Measurements from ENCODE around the gene CD80. TPM values are rescaled to one million over a fixed set of nuclear protein-coding genes. Genes with fewer than 3 reads are reported as not detected.

The CD80 gene
- total and polyA plus RNA-seq, 9 donors: 0.07 to 0.73 (median 0.26) TPM; not detected in 1

DNA sequence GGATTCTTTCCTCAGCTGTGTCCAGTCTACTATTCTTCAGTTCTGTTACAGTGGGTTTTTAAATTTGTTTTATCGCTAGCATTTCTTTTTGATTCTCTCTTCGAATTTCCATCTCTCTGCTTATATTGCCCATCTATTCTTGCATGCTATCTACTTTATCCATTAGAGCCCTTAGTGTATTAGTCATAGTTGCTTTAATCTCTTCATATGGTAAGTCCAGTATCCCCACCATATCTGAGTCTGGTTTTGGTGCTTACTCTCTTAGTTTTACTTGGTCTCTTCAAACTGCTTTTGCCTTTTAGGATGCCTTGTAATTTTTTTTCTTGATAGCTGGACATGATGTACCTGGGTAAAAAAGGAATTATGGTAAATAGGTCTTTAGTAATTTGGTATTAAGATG is 52.0 kb downstream of the CD80 start:
- intact Hi-C loops (cut with DNase I): no loop called here
- no peak for TF ChIP-seq EP300 (IDR thresholded peaks at IDR 0.05)
- Histone ChIP-seq H3K4me1 (ENCODE audit: insufficient read depth) (no peaks in the 10 kb centered on the region), H3K9me3 (no peaks in the 10 kb centered on the region), H3K4me3 (no peak overlapping the region), H3K27ac (no peak overlapping the region), H3K27me3 (no peaks in the 10 kb centered on the region), H3K36me3 (no peaks in the 10 kb centered on the region)
- 95 to 97% (median 95%) methylated on average over 2 of the region's 2 CpGs for WGBS, 3 donors
- DNase-seq: no peak

DNA sequence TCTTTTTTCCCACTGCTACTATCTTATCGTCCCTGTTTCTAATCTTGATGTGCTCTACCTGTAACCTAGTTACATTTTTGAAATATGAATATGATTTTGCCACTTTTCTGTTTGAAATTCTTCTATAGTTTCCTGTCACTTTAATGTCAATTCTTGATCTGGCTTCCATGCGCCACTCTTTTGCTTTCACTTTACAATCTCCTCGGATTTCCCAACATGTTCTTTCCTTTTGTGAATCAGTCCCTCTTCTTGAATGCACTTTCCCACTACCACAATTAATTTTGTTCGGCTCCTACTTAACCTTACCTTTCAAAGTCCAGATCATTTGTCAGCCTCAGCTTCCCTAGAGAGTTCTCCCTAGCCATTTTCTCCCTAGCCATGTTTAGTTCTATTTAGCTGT is 52.8 kb downstream of the CD80 start:
- H3K27me3 ChIP-seq: no peaks in the 10 kb centered on the region
- intact Hi-C loops (cut with DNase I): no loop called here
- H3K9me3 ChIP-seq: no peaks in the 10 kb centered on the region
- H3K36me3 ChIP-seq: no peaks in the 10 kb centered on the region
- no peak overlapping the region for H3K27ac ChIP-seq
- H3K4me3 ChIP-seq: no peak overlapping the region
- no peak for TF ChIP-seq POLR2A (IDR thresholded peaks at IDR 0.05)
- no peak for TF ChIP-seq EP300 (IDR thresholded peaks at IDR 0.05)
- TF ChIP-seq, protein P1, sequence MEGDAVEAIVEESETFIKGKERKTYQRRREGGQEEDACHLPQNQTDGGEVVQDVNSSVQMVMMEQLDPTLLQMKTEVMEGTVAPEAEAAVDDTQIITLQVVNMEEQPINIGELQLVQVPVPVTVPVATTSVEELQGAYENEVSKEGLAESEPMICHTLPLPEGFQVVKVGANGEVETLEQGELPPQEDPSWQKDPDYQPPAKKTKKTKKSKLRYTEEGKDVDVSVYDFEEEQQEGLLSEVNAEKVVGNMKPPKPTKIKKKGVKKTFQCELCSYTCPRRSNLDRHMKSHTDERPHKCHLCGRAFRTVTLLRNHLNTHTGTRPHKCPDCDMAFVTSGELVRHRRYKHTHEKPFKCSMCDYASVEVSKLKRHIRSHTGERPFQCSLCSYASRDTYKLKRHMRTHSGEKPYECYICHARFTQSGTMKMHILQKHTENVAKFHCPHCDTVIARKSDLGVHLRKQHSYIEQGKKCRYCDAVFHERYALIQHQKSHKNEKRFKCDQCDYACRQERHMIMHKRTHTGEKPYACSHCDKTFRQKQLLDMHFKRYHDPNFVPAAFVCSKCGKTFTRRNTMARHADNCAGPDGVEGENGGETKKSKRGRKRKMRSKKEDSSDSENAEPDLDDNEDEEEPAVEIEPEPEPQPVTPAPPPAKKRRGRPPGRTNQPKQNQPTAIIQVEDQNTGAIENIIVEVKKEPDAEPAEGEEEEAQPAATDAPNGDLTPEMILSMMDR (IDR thresholded peaks at IDR 0.05): no peak
- H3K4me1 ChIP-seq (ENCODE audit: insufficient read depth): no peaks in the 10 kb centered on the region
- WGBS, 3 donors: 88 to 91% (median 90%) methylated on average over 4 of the region's 4 CpGs
- no peak for DNase-seq

DNA sequence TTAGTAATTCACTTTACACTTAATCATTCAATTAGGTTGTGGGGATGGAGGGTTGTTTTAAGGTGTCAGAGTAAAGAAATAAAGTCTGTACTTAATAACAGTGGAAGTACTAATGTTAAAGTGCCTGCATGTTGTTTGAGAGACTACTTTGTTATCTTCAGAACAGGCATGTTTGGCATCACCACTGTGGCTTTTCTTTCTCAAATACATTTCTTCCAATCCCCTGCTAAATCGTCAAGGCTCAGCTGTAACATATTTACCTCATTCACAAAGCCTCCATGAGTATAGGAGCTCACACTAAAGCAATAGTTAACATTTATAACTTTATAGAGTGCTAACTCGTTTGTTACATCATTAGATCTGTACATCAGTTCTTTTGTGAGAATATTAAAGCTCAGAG is 58.5 kb downstream of the CD80 start:
- H3K36me3 ChIP-seq: no peaks in the 10 kb centered on the region
- H3K4me1 ChIP-seq (ENCODE audit: insufficient read depth): peaks cover 8% of the 10 kb centered on the region
- no peak overlapping the region for H3K27ac ChIP-seq
- intact Hi-C loops (cut with DNase I): no loop called here
- H3K9me3 ChIP-seq: no peaks in the 10 kb centered on the region
- H3K27me3 ChIP-seq: no peaks in the 10 kb centered on the region
- TF ChIP-seq, protein P1 (IDR thresholded peaks at IDR 0.05): no peak
- TF ChIP-seq POLR2A (IDR thresholded peaks at IDR 0.05): no peak
- TF ChIP-seq EP300 (IDR thresholded peaks at IDR 0.05): no peak
- no peak overlapping the region for H3K4me3 ChIP-seq
- WGBS, 3 donors: 41 to 49% (median 42%) methylated on average over 2 of the region's 2 CpGs
- no peak for DNase-seq

DNA sequence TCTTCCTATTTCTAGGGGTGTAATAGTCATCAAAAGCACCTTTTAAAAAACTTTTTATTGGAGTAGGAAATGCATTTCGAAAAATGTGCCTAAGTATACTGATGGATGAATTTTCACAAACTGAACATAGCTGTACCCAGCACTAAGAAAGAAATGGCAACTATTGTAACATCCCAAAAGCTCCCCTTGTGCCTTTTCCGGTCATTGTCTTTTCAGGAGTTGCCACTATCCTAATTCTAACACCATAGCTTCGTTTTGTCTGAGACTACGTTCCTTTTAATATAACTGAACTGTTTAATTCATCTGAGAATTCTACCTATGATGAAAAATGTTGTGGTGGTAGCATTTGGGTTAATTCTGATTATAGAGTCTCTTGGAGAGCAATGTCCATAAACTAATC is 59.1 kb downstream of the CD80 start:
- Histone ChIP-seq H3K4me3 (no peak overlapping the region), H3K9me3 (no peaks in the 10 kb centered on the region), H3K36me3 (no peaks in the 10 kb centered on the region), H3K27me3 (no peaks in the 10 kb centered on the region), H3K4me1 (ENCODE audit: insufficient read depth) (peaks cover 8% of the 10 kb centered on the region), H3K27ac (no peak overlapping the region)
- TF ChIP-seq, protein P1 (IDR thresholded peaks at IDR 0.05): no peak
- no peak for TF ChIP-seq POLR2A (IDR thresholded peaks at IDR 0.05)
- no peak for TF ChIP-seq EP300 (IDR thresholded peaks at IDR 0.05)
- no peak for DNase-seq
- intact Hi-C loops (cut with DNase I): no loop called here
- 77 to 80% (median 79%) methylated on average over 4 of the region's 4 CpGs for WGBS, 3 donors

DNA sequence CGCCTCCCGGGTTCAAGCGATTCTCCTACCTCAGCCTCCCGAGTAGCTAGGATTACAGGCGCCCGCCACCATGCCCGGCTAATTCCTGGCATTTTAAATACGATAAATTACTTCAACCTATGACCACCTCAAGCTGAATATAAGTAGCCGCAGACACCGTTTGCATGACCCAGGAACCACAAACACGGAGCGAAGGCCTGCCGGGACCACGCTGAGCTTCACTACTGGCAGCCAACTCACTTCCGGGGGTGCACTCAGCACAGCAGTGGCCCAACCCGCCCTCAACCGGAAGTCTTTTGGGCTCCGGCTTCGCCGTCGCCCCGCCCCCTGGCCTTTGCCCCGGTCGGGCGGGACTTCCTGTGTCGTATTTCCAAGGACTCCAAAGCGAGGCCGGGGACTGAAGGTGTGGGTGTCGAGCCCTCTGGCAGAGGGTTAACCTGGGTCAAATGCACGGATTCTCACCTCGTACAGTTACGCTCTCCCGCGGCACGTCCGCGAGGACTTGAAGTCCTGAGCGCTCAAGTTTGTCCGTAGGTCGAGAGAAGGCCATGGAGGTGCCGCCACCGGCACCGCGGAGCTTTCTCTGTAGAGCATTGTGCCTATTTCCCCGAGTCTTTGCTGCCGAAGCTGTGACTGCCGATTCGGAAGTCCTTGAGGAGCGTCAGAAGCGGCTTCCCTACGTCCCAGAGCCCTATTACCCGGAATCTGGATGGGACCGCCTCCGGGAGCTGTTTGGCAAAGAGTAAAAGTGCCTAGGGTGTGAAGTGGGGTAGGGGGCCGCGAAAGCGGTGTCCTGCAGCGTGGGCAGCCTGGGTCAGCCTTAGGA is 61.0 kb downstream of the CD80 start, which contains the start of gene TIMMDC1:
Gene TIMMDC1 (plus strand): TSS at position 362 of the 826 bp plus-strand sequence. CDS start 187 bp downstream, at position 549.
- intact Hi-C loops (cut with DNase I): loop anchor here in 3 of 4 donors (5.0 to 10.0 kb wide), 2 partner anchors 36 to 176 kb away; partner anchors contain the start of genes COX17 (in 3 of the 3) and TMEM39A (in 1 of the 3)
- Histone ChIP-seq H3K27me3 (no peaks in the 10 kb centered on the region), H3K9me3 (no peaks in the 10 kb centered on the region), H3K36me3 (no peaks in the 10 kb centered on the region), H3K4me1 (ENCODE audit: insufficient read depth) (peaks cover 8% of the 10 kb centered on the region), H3K4me3 (peak within 1 kb of the TSS; percentile 73), H3K27ac (peak within 1 kb of the TSS; percentile 38 to 81)
- WGBS, 3 donors: 0 to 1% (median 0%) methylated on average over 58 of the region's 58 CpGs
- peak; percentile 95 to 98 (median 96) for DNase-seq
- TF ChIP-seq, protein P1 (IDR thresholded peaks at IDR 0.05): no peak
- TF ChIP-seq EP300 (IDR thresholded peaks at IDR 0.05) (peak; percentile 15), POLR2A (IDR thresholded peaks at IDR 0.05) (peak; percentile 74)

All from ovary (tissue), 9 donors.